MCF 10A (cell line): ENCODE data around the gene FXYD5. TPM values are rescaled to one million over a fixed set of nuclear protein-coding genes. Genes with fewer than 3 reads are reported as not detected.

ENCODE experiments used
- BruUV-seq: library from RNA; stranded (reverse); fragments of 400-500 nt; replicated peaks from 2 replicates; lab custom pipeline; 2021; lab: Mats Ljungman, UMichigan
- CTCF ChIA-PET: fragments of 300-600 bp; sonication (Branson Sonifier 250); formaldehyde crosslinking; extraction: SDS; loops from one replicate; lab custom pipeline; 2021; ENCODE audit warnings: antibody characterized with exemption, inconsistent platforms; lab: Yijun Ruan, JAX
- POLR2A ChIA-PET: fragments of 300-600, 350-650 bp; sonication (Branson Sonifier 250); formaldehyde crosslinking; extraction: SDS; loops from one replicate; lab custom pipeline; 2020; ENCODE audit warnings: antibody characterized with exemption, inconsistent platforms; lab: Yijun Ruan, JAX
- DNase-seq: peaks from one replicate; pipeline ENCODE4 v3.0.0-alpha.2; 2018; ENCODE audit not compliant: unreplicated experiment
- H3K27ac Mint-ChIP-seq: one replicate; pipeline ENCODE4 v1.8.0; 2022; ENCODE audit warnings: mild to moderate bottlenecking, low read depth, mixed read lengths; ENCODE audit not compliant: unreplicated experiment
- H3K27me3 Mint-ChIP-seq: one replicate; pipeline ENCODE4 v1.8.0; 2022; ENCODE audit warnings: mixed read lengths; ENCODE audit not compliant: insufficient read depth, unreplicated experiment
- H3K36me3 Mint-ChIP-seq: one replicate; pipeline ENCODE4 v1.8.0; 2022; ENCODE audit warnings: mild to moderate bottlenecking, moderate library complexity, mixed read lengths; ENCODE audit not compliant: insufficient read depth, unreplicated experiment
- H3K4me1 Mint-ChIP-seq: one replicate; pipeline ENCODE4 v1.8.0; 2022; ENCODE audit warnings: mixed read lengths; ENCODE audit not compliant: insufficient read depth, unreplicated experiment
- H3K4me3 Mint-ChIP-seq: one replicate; pipeline ENCODE4 v1.8.0; 2022; ENCODE audit warnings: mild to moderate bottlenecking, moderate library complexity, mixed read lengths; ENCODE audit not compliant: unreplicated experiment
- H3K9me3 Mint-ChIP-seq: one replicate; pipeline ENCODE4 v1.8.0; 2022; ENCODE audit warnings: mixed read lengths; ENCODE audit not compliant: unreplicated experiment
- CTCF ChIP-seq: fragments of 200-600 bp; IDR thresholded peaks from one replicate; pipeline ENCODE4 v1.8.0; 2022; ENCODE audit warnings: antibody characterized with exemption, mild to moderate bottlenecking; ENCODE audit not compliant: unreplicated experiment
- intact Hi-C: fragments of 100-400 bp; cut with micrococcal nuclease; formaldehyde crosslinking; loops from 2 replicates; pipeline ENCODE4 v1.14.1; 2022
- total RNA-seq: library from RNA; stranded (reverse); gene quantifications from 2 replicates; pipeline ENCODE4 v1.2.3, GENCODE V29; 2022

The FXYD5 gene
- total RNA-seq, 1 experiment from 2014 or later: 150 TPM

GRCh38 chr19:35144600-35145436 lies 9.7 kb upstream of the FXYD5 start:
- no peaks in the 10 kb centered on the region for H3K36me3 Mint-ChIP-seq
- no peak overlapping the region for H3K4me3 Mint-ChIP-seq
- ChIA-PET POLR2A (no interaction called here), CTCF (interaction anchor here (0.6 to 2.3 kb wide), 5 partner anchors 9 to 350 kb away, joined by 3 to 18 read pairs (median 3); partner anchors contain the start of gene FXYD5)
- DNase-seq: peak; percentile 64
- intact Hi-C loops: loop anchor here (10.0 kb wide), 1 partner anchor 320 kb away; no protein-coding TSS in a partner anchor
- peaks cover 19% of the 10 kb centered on the region for H3K27me3 Mint-ChIP-seq
- H3K9me3 Mint-ChIP-seq: no peaks in the 10 kb centered on the region
- no peak overlapping the region for H3K27ac Mint-ChIP-seq
- TF ChIP-seq CTCF: no peak
- BruUV-seq: no TSS peak
- peaks cover 15% of the 10 kb centered on the region for H3K4me1 Mint-ChIP-seq

GRCh38 chr19:35146746-35147459 lies 7.6 kb upstream of the FXYD5 start:
- peaks cover 8% of the 10 kb centered on the region for H3K4me1 Mint-ChIP-seq
- BruUV-seq: no TSS peak
- ChIA-PET POLR2A (no interaction called here), CTCF (interaction anchor here (0.6 to 0.9 kb wide), 4 partner anchors 9 to 754 kb away, joined by 3 to 5 read pairs (median 3); no protein-coding TSS in a partner anchor)
- H3K27me3 Mint-ChIP-seq: peaks cover 13% of the 10 kb centered on the region
- H3K4me3 Mint-ChIP-seq: no peak overlapping the region
- TF ChIP-seq CTCF: no peak
- no peaks in the 10 kb centered on the region for H3K9me3 Mint-ChIP-seq
- no peak for DNase-seq
- intact Hi-C loops: loop anchor here (10.0 kb wide), 1 partner anchor 318 kb away; no protein-coding TSS in a partner anchor
- H3K27ac Mint-ChIP-seq: no peak overlapping the region
- H3K36me3 Mint-ChIP-seq: no peaks in the 10 kb centered on the region

GRCh38 chr19:35149463-35149862 lies 5.1 kb upstream of the FXYD5 start:
- intact Hi-C loops: loop anchor here (10.0 kb wide), 1 partner anchor 315 kb away; no protein-coding TSS in a partner anchor
- Mint-ChIP-seq H3K27me3 (no peaks in the 10 kb centered on the region), H3K4me3 (no peak overlapping the region), H3K9me3 (no peaks in the 10 kb centered on the region), H3K27ac (no peak overlapping the region), H3K36me3 (no peaks in the 10 kb centered on the region), H3K4me1 (peaks cover 18% of the 10 kb centered on the region)
- no TSS peak for BruUV-seq
- POLR2A ChIA-PET: no interaction called here
- CTCF ChIA-PET: interaction anchor here (0.9 to 1.9 kb wide), 4 partner anchors 13 to 105 kb away, joined by 3 to 6 read pairs (median 5); partner anchors contain the start of gene FXYD3
- no peak for DNase-seq
- no peak for TF ChIP-seq CTCF

GRCh38 chr19:35150445-35150844 lies 4.1 kb upstream of the FXYD5 start:
- no peak overlapping the region for H3K27ac Mint-ChIP-seq
- BruUV-seq: no TSS peak
- DNase-seq: no peak
- H3K4me3 Mint-ChIP-seq: no peak overlapping the region
- no peak for TF ChIP-seq CTCF
- no peaks in the 10 kb centered on the region for H3K27me3 Mint-ChIP-seq
- ChIA-PET POLR2A (no interaction called here), CTCF (no interaction called here)
- no peaks in the 10 kb centered on the region for H3K9me3 Mint-ChIP-seq
- intact Hi-C loops: loop anchor here (5.0 kb wide), 1 partner anchor 117 kb away; the partner anchor contains the start of gene USF2
- H3K36me3 Mint-ChIP-seq: no peaks in the 10 kb centered on the region
- peaks cover 11% of the 10 kb centered on the region for H3K4me1 Mint-ChIP-seq
